Stimulated activated CD4-positive, alpha-beta T cell treated with anti-CD3 and anti-CD28 coated beads, Interleukin-1b, Interleukin-23, amount 100 ng/mL, for 1 hour (primary cell): ENCODE data around the gene PHOX2A.
"Not testable (repeated sequence)": the region's sequence is repeated elsewhere in the genome, so short reads cannot be mapped to it uniquely, and the experiment has no call there.

Source experiments
- DNase-seq, 2 donors: peaks; one replicate each; pipeline ENCODE4 v3.0.0-alpha.2; 2020; ENCODE audit warnings: low read depth in 2 of 2

The PHOX2A gene

DNA sequence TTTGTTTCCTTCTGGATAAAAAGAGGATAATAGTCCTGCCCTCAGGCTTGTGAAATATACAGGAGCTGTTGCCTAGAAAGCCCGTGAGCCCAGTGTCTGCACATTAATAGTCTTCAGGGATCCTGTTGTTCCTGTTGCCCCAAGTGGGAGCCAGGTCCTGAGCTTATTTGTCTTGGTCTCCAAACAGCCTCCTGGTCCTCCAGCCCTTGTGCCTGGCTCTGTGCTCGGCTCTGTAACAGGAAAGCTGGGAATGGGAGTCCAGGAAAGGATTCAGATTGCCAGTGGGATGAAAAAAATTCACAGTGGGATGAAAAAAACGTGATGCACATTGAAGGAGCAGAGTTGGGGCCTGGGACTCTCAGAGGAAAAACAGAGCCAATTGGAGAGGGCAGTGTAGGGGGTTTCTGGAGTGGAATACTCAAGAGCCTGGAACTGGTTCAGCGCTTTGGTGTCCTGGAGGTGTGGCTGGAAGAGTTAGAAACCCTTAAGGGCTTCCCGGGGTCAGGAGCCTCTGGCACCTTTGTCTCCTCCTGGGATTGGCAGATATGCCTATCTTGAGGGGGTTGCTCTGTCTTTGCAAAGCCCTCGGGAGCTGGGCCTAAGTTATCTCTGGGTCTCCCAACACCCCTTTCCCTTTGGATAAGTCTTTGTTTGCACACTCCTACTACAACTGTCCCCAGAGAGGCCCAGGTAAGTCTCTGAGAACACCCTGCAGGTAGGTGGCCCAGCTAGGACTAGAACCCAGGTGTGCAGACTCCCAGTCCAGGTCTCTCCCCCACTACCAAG lies 21.7 kb downstream of the PHOX2A start:
- no peak for DNase-seq

DNA sequence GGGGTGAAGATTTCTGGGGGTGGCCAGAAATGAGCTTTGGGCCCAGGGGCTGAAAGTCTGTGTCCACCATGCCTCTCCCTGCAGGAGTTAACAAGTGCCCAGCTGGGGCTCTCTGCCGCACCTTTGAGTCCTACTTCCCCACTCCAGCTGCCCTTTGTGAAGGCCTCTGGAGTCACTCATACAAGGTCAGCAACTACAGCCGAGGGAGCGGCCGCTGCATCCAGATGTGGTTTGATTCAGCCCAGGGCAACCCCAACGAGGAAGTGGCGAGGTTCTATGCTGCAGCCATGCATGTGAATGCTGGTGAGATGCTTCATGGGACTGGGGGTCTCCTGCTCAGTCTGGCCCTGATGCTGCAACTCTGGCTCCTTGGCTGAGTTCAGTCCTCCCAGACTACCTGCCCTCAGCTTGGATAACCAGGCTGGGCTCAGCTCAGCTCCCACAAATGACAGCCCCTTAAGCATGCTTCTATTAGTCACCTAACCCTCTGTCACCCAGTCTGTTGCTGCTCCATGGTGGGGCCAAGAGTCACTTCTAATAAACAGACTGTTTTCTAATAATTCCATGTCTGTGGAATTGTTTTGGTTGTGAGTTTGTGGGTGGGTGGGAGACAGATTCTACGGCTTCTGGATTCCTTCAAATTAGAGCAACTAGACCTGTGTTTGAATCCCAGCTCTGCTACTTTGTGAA lies 22.4 kb downstream of the PHOX2A start:
- DNase-seq, result no peak

DNA sequence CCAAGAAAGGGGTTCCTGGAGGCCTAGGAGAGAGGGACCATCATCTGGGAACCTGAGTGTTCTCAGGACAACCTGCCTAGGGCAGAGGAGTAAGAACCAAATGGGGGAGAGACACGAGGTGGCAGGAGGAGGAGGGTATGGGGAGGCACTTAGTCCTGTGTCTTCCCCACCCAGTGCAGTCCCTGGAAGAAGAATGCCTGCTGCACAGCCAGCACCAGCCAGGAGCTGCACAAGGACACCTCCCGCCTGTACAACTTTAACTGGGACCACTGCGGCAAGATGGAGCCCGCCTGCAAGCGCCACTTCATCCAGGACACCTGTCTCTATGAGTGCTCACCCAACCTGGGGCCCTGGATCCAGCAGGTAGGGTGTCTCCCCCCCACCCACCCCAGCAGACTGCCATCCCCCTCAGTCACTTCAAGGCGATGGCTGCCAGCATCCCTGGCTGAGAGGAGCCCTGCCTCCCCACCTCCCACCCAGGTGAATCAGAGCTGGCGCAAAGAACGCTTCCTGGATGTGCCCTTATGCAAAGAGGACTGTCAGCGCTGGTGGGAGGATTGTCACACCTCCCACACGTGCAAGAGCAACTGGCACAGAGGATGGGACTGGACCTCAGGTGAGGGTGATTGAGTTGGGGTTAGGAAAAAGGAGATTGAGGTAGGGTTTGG lies 23.1 kb downstream of the PHOX2A start:
- DNase-seq, result no peak

DNA sequence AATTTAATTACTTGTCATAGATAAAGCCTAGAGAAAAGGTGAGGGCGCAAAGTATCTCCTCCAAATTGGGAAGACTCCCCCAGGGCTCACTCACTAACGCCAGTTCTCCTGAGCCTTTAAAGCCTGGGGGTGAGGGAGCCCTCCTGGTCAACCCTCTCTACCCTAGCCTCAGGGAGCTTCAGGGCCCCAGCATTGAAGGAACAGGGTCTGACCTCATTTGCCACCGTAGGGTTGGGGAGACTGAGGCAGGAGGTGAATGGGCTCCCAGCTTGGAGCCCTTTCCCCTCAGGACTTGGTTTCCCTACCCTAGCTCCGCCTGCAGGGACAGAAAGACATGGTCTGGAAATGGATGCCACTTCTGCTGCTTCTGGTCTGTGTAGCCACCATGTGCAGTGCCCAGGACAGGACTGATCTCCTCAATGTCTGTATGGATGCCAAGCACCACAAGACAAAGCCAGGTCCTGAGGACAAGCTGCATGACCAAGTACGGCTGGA lies 25.7 kb downstream of the PHOX2A start:
- no peak for DNase-seq

DNA sequence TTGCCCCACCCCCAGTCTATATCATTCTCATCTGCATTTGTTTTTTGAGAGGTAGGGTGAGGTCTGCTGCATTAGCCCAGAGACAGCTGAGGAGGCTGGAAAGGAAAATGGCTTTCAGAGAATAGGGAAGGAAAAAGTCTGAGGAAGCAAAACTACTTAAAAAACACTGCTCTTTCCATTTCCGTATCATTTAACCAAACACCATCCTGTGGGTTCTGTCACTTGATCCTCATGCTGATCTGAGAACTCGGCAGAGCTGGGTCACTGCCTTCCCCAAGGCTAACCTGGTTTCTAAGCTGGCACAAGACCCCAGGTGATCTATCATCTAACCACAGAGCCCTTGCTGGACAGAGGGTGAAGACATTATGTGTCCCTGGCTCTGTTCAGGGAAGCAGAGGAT lies 26.1 kb downstream of the PHOX2A start:
- no peak for DNase-seq

DNA sequence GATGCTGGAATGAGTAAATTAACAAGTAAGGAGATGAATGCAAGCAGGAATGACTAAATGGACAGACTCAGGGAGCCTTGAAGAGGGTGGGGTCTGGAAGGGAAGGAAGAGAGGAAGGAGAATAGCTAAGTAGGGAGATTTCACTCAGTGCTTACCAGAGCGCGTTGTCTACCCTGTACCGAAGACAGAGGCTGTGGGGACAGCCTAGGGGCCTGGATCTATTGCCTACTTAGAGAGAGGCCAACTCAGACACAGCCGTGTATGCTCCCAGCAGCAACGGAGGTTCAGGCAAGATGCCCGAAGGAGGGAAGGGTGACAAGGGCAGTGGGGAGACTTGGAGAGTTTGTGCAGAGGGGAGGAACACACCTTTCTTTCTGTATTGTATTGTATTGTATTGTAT lies 27.3 kb downstream of the PHOX2A start, which contains the start of gene FOLR2:
TSS of gene FOLR2 (plus strand) at position 157 of the 400 bp plus-strand sequence. CDS start 1,791 bp downstream, outside the sequence.
- DNase-seq, result no peak

DNA sequence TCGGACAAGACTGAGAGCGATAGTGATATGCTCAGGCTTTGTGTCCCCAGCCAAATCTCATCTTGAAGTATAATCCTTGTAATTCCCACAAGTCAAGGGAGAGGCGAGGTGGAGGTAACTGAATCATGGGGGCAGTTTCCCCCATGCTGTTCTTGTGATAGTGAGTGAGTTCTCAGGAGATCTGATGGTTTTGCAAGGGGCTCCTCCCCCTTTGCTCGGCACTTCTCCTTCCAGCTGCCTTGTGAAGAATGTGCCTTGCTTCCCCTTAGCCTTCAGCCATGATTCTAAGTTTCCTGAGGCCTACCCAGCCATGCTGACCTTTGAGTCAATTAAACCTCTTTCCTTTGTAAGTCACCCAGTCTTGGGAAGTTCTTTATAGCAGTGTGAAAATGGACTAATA lies 34.9 kb downstream of the PHOX2A start:
- DNase-seq, result no peak

DNA sequence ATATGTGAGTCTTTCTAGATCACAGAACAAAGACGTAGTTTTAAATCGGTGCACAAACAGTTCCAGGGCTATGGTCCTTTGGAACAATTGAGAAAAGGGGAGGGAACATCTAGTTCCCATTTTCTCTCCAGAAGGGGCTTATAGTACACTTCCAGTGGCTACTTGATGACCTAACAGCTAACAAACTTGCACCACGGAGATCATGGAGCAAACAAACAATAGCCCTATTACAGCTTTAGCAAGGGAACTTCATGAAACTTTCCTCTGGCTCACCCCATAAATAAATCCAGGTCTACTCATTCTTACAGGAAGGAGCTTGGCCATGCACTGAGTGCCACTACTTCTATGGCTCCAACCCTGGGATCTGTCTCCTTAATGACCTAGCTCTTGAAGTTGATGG lies 35.7 kb downstream of the PHOX2A start:
- no peak for DNase-seq

DNA sequence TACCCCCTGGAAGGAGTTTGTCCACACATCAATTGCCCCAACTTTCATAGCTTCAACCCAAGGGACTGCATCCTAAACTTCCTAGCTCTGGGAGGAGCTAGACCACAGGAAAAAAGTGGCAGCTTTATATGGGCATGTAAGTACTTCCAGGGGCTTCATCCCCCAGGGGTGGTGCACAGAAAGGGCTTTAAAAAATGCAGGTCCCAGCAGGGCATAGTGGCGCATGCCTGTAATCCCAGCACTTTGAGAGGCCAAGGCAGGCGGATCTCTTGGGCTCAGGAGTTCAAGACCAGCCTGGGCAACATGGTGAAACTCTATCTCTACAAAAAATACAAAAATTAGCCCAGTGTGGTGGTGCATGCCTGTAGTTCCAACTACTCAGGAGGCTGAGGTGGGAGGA lies 37.2 kb downstream of the PHOX2A start:
- DNase-seq, result not testable (repeated sequence)

DNA sequence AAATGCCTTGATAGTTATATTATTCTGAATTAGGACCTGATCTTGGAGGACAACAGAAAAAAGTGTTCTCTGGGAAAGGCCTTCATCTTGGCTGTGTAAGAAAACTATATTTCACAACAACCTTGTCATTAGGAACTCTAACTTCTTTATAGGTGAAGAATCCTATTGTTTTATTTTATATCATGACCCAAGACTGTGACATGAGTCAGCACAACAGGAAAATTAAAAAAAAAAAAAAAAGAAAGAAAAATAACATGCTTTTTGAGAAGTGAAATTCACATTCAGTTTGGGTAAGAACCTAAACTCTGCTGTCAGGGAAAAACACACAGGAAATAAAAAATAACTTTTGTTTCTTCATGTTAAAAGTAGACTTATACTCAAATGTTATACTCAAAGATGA lies 39.1 kb downstream of the PHOX2A start:
- DNase-seq, result no peak

DNA sequence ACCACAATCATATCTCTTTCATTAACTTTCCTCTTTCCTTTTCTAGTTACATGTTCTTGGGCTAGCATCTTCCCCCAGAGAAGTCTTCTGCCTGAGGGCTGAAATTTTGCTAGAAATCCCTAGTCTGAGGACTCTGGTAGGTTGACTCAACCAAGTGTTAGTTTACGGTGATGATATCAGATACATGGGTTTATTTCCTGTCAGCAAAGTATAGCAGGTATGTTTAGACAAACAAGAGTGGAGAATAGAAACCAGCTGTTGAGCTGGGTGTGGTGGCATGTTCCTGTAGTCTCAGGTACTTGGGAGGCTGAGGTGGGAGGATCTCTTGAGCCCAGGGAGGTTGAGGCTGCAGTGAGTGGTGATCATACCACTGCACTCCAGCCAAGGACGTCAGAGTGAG lies 40.8 kb downstream of the PHOX2A start:
- no peak for DNase-seq

DNA sequence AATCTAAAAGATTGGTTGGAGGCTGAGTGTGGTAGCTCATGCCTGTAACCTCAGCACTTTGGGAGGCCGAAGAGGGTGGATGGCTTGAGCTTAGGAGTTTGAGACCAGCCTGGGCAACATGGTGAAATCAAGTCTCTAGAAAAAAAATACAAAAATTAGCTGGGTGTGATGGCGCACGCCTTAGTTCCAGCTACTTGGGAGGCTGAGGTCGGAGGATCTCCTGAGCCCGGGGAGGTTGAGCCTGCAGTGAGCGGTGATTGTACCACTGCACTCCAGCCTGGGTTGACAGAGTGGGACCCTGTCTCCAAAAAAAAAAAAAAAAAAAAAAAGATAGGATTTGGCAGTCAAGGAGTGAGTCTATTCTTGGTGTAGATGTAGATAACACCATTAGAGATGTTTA lies 41.4 kb downstream of the PHOX2A start:
- no peak for DNase-seq

DNA sequence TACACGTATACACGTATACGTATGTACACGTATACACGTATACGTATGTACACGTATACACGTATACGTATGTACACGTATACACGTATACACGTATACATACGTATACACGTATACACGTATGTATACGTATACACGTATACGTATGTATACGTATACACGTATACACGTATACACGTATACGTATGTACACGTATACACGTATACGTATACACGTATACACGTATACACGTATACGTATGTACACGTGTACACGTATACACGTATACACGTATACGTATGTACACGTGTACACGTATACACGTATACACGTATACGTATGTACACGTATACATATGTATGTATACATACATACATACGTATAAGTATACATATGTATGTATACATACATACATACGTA lies 42.5 kb downstream of the PHOX2A start:
- DNase-seq, result not testable (repeated sequence)

DNA sequence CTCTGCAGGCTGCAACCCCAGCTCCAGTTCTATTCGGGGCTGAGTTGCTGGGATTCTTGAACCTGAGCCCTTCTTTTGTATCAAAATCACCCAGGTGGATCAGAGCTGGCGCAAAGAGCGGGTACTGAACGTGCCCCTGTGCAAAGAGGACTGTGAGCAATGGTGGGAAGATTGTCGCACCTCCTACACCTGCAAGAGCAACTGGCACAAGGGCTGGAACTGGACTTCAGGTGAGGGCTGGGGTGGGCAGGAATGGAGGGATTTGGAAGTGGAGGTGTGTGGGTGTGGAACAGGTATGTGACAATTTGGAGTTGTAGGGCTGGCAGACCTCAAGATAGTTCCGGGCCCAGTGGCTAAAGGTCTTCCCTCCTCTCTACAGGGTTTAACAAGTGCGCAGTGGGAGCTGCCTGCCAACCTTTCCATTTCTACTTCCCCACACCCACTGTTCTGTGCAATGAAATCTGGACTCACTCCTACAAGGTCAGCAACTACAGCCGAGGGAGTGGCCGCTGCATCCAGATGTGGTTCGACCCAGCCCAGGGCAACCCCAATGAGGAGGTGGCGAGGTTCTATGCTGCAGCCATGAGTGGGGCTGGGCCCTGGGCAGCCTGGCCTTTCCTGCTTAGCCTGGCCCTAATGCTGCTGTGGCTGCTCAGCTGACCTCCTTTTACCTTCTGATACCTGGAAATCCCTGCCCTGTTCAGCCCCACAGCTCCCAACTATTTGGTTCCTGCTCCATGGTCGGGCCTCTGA lies 48.3 kb downstream of the PHOX2A start:
- no peak for DNase-seq

DNA sequence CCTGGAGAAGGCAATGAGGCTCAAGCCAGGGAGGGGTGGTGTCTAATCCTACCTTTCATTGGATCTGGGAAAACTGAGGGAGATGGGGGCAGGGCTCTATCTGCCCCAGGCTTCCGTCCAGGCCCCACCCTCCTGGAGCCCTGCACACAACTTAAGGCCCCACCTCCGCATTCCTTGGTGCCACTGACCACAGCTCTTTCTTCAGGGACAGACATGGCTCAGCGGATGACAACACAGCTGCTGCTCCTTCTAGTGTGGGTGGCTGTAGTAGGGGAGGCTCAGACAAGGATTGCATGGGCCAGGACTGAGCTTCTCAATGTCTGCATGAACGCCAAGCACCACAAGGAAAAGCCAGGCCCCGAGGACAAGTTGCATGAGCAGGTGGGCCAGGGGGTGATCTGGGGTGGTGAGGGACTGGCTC lies 52.0 kb downstream of the PHOX2A start, which contains the start of gene FOLR1:
TSS of gene FOLR1 (plus strand) at position 180 of the 421 bp plus-strand sequence. CDS start at position 214, 34 bp downstream.
- no peak for DNase-seq

DNA sequence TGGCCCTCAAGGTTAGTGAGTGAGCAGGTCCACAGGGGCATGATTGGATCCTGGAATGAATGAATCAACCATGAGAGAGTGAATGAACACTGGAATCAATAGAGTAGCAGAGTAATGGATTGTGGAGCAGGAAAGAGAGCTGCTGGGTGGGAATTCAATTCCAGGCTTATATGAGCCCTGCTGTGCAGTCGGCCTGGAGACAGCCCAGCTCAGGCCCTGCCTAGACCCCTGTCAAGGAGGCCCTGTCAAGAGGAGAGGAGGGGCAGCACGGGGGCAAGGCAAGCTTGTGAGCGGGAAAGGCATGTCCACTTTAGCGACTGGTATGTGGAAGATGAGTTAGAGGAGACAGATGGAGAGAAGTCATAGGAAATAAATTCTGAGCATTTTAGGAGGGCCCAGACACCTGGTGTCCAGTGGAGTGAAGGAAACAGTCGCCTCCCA lies 53.3 kb downstream of the PHOX2A start:
- no peak for DNase-seq

DNA sequence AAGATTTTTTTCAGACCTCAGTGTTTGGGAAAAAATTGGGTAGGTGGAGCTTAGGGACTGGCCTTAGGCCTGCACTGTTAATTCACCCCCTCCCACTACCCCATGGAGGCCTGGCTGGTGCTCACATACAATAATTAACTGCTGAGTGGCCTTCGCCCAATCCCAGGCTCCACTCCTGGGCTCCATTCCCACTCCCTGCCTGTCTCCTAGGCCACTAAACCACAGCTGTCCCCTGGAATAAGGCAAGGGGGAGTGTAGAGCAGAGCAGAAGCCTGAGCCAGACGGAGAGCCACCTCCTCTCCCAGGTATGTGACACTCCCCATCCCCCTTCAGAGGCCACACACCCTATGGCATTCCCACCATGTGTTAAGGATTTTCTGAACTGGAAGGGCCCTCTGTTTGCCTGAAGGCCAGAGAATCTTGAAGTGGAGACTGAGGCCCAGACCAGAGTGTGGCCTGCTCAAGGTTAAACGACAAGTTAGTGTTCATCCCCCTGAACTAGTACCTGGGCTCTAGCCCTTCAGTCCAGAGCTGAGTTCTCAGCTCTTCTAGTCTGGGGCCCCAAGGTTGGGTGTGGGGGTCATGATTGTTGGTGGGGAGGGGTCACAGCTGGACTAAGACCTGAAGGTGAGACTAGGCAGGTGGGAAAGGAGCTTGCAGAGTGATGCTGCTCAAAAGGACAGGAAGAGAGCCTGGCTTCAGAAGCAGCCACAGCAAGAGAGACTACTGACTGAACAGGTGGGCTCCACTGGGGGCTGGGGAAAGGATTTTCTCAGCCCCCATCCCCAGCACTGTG lies 54.3 kb downstream of the PHOX2A start:
- no peak for DNase-seq
